GM21447 (cell line): ENCODE data around the gene SKI.

Experiments used
- ATAC-seq: cut with Tn5 transposase; IDR thresholded peaks from one replicate; pipeline ENCODE4 v1.9.1; 2021; ENCODE audit not compliant: unreplicated experiment

The SKI gene

GRCh38 chr1:2209400-2210083 lies 18.6 kb upstream of the SKI start:
- ATAC-seq = no peak

GRCh38 chr1:2210084-2210653 lies 17.9 kb upstream of the SKI start:
- ATAC-seq = no peak

GRCh38 chr1:2210786-2211185 lies 17.3 kb upstream of the SKI start:
- ATAC-seq = no peak

- ATAC-seq = no peak
Measured at GRCh38 chr1:2212274-2212531, 15.9 kb upstream of the SKI start.

GRCh38 chr1:2212532-2213491 lies 15.3 kb upstream of the SKI start:
- ATAC-seq = no peak

- no peak for ATAC-seq
Measured at GRCh38 chr1:2213576-2214505, 14.3 kb upstream of the SKI start.

- no peak for ATAC-seq
Measured at GRCh38 chr1:2214541-2215241, 13.4 kb upstream of the SKI start.

GRCh38 chr1:2215329-2215728 lies 12.8 kb upstream of the SKI start:
- no peak for ATAC-seq

- ATAC-seq = no peak
Measured at GRCh38 chr1:2215909-2216766, 12.0 kb upstream of the SKI start.

GRCh38 chr1:2216767-2217058 lies 11.4 kb upstream of the SKI start:
- ATAC-seq = no peak

- no peak for ATAC-seq
Measured at GRCh38 chr1:2221271-2221670, 6.8 kb upstream of the SKI start.

GRCh38 chr1:2224170-2224584 lies 3.9 kb upstream of the SKI start:
- no peak for ATAC-seq

GRCh38 chr1:2224631-2225428 lies 3.3 kb upstream of the SKI start:
- no peak for ATAC-seq

- peak; percentile 5 for ATAC-seq
Measured at GRCh38 chr1:2226525-2227345, 1.4 kb upstream of the SKI start.

- peak; percentile 78 for ATAC-seq
Measured at GRCh38 chr1:2227346-2228156, 568 bp upstream of the SKI start.

- ATAC-seq = no peak
Measured at GRCh38 chr1:2228694-2229036, 546 bp downstream of the SKI start.
